ENCODE results near the gene SMYD4.
"Not testable (repeated sequence)": the region's sequence is repeated elsewhere in the genome, so short reads cannot be mapped to it uniquely, and the experiment has no call there.

The SMYD4 gene

GRCh38 chr17:1753767-1754429 is 75.8 kb downstream of the SMYD4 start:
- H3K27me3 ChIP-seq (replicated peaks; ENCODE audit: control insufficient read depth, insufficient read depth, low read length) = no peaks in the 10 kb centered on the region
- no peak overlapping the region for H3K9ac ChIP-seq (ENCODE audit: low read length)
- no peak for DNase-seq (ENCODE audit: low read depth)
- peaks cover 15% of the 10 kb centered on the region for H3K4me1 ChIP-seq (ENCODE audit: control insufficient read depth, insufficient read depth, low read length)
- no peaks in the 10 kb centered on the region for H3K9me3 ChIP-seq (ENCODE audit: control insufficient read depth, low read length)
- H3K4me3 ChIP-seq (ENCODE audit: low read length) = no peak overlapping the region
- no peaks in the 10 kb centered on the region for H3K36me3 ChIP-seq (ENCODE audit: control insufficient read depth, insufficient read depth, low read length, severe bottlenecking)

GRCh38 chr17:1752425-1753262 is 77.1 kb downstream of the SMYD4 start:
- H3K27me3 ChIP-seq (replicated peaks; ENCODE audit: control insufficient read depth, insufficient read depth, low read length) = no peaks in the 10 kb centered on the region
- H3K9me3 ChIP-seq (ENCODE audit: control insufficient read depth, low read length) = peaks cover 4% of the 10 kb centered on the region
- no peak for DNase-seq (ENCODE audit: low read depth)
- peaks cover 15% of the 10 kb centered on the region for H3K4me1 ChIP-seq (ENCODE audit: control insufficient read depth, insufficient read depth, low read length)
- no peaks in the 10 kb centered on the region for H3K36me3 ChIP-seq (ENCODE audit: control insufficient read depth, insufficient read depth, low read length, severe bottlenecking)
- no peak overlapping the region for H3K9ac ChIP-seq (ENCODE audit: low read length)
- no peak overlapping the region for H3K4me3 ChIP-seq (ENCODE audit: low read length)

- peaks cover 4% of the 10 kb centered on the region for H3K9me3 ChIP-seq (ENCODE audit: control insufficient read depth, low read length)
- peaks cover 21% of the 10 kb centered on the region for H3K4me1 ChIP-seq (ENCODE audit: control insufficient read depth, insufficient read depth, low read length)
- H3K36me3 ChIP-seq (ENCODE audit: control insufficient read depth, insufficient read depth, low read length, severe bottlenecking) = no peaks in the 10 kb centered on the region
- no peak for DNase-seq (ENCODE audit: low read depth)
- H3K4me3 ChIP-seq (ENCODE audit: low read length) = no peak overlapping the region
- no peak overlapping the region for H3K9ac ChIP-seq (ENCODE audit: low read length)
- H3K27me3 ChIP-seq (replicated peaks; ENCODE audit: control insufficient read depth, insufficient read depth, low read length) = no peaks in the 10 kb centered on the region
These were observed 79.1 kb downstream of the SMYD4 start for GRCh38 chr17:1750628-1751027.

- H3K27me3 ChIP-seq (replicated peaks; ENCODE audit: control insufficient read depth, insufficient read depth, low read length) = no peaks in the 10 kb centered on the region
- no peak for DNase-seq (ENCODE audit: low read depth)
- H3K9ac ChIP-seq (ENCODE audit: low read length) = peak overlapping the region; percentile 57
- peak overlapping the region; percentile 27 for H3K4me3 ChIP-seq (ENCODE audit: low read length)
- peaks cover 21% of the 10 kb centered on the region for H3K4me1 ChIP-seq (ENCODE audit: control insufficient read depth, insufficient read depth, low read length)
- peaks cover 4% of the 10 kb centered on the region for H3K9me3 ChIP-seq (ENCODE audit: control insufficient read depth, low read length)
- no peaks in the 10 kb centered on the region for H3K36me3 ChIP-seq (ENCODE audit: control insufficient read depth, insufficient read depth, low read length, severe bottlenecking)
These were observed 82.6 kb downstream of the SMYD4 start for GRCh38 chr17:1746975-1747543.

GRCh38 chr17:1745513-1746020 is 84.1 kb downstream of the SMYD4 start:
- H3K4me1 ChIP-seq (ENCODE audit: control insufficient read depth, insufficient read depth, low read length) = peaks cover 21% of the 10 kb centered on the region
- no peaks in the 10 kb centered on the region for H3K36me3 ChIP-seq (ENCODE audit: control insufficient read depth, insufficient read depth, low read length, severe bottlenecking)
- H3K27me3 ChIP-seq (replicated peaks; ENCODE audit: control insufficient read depth, insufficient read depth, low read length) = no peaks in the 10 kb centered on the region
- no peak overlapping the region for H3K4me3 ChIP-seq (ENCODE audit: low read length)
- no peak for DNase-seq (ENCODE audit: low read depth)
- H3K9me3 ChIP-seq (ENCODE audit: control insufficient read depth, low read length) = peaks cover 4% of the 10 kb centered on the region
- no peak overlapping the region for H3K9ac ChIP-seq (ENCODE audit: low read length)

GRCh38 chr17:1744551-1745512 is 84.9 kb downstream of the SMYD4 start:
- Histone ChIP-seq H3K36me3 (ENCODE audit: control insufficient read depth, insufficient read depth, low read length, severe bottlenecking) (no peaks in the 10 kb centered on the region), H3K4me3 (ENCODE audit: low read length) (peak overlapping the region; percentile 59), H3K4me1 (ENCODE audit: control insufficient read depth, insufficient read depth, low read length) (peaks cover 21% of the 10 kb centered on the region), H3K9me3 (ENCODE audit: control insufficient read depth, low read length) (peaks cover 4% of the 10 kb centered on the region), H3K27me3 (replicated peaks; ENCODE audit: control insufficient read depth, insufficient read depth, low read length) (no peaks in the 10 kb centered on the region), H3K9ac (ENCODE audit: low read length) (peak overlapping the region; percentile 79)
- no peak for DNase-seq (ENCODE audit: low read depth)

GRCh38 chr17:1743088-1743439 is 86.6 kb downstream of the SMYD4 start:
- Histone ChIP-seq H3K36me3 (ENCODE audit: control insufficient read depth, insufficient read depth, low read length, severe bottlenecking) (no peaks in the 10 kb centered on the region), H3K27me3 (replicated peaks; ENCODE audit: control insufficient read depth, insufficient read depth, low read length) (no peaks in the 10 kb centered on the region), H3K4me1 (ENCODE audit: control insufficient read depth, insufficient read depth, low read length) (peaks cover 21% of the 10 kb centered on the region), H3K9ac (ENCODE audit: low read length) (no peak overlapping the region), H3K4me3 (ENCODE audit: low read length) (no peak overlapping the region), H3K9me3 (ENCODE audit: control insufficient read depth, low read length) (peaks cover under 1% of the 10 kb centered on the region)
- DNase-seq (ENCODE audit: low read depth) = no peak

GRCh38 chr17:1742371-1743087 is 87.2 kb downstream of the SMYD4 start, which contains the start of gene SERPINF2:
Gene SERPINF2, plus strand, starts transcription at chr17:1742871. Its CDS starts 2,125 bp downstream, at chr17:1744996.
- peaks cover 5% of the 10 kb centered on the region for H3K36me3 ChIP-seq (ENCODE audit: control insufficient read depth, insufficient read depth, low read length, severe bottlenecking)
- no peaks in the 10 kb centered on the region for H3K27me3 ChIP-seq (replicated peaks; ENCODE audit: control insufficient read depth, insufficient read depth, low read length)
- DNase-seq (ENCODE audit: low read depth) = no peak
- H3K9ac ChIP-seq (ENCODE audit: low read length) = no peak within 1 kb of the TSS
- H3K4me1 ChIP-seq (ENCODE audit: control insufficient read depth, insufficient read depth, low read length) = peaks cover 21% of the 10 kb centered on the region
- H3K4me3 ChIP-seq (ENCODE audit: low read length) = no peak within 1 kb of the TSS
- H3K9me3 ChIP-seq (ENCODE audit: control insufficient read depth, low read length) = no peaks in the 10 kb centered on the region

GRCh38 chr17:1741899-1742298 is 87.8 kb downstream of the SMYD4 start:
- not testable (repeated sequence) for H3K9me3 ChIP-seq (ENCODE audit: control insufficient read depth, low read length); H3K4me3 ChIP-seq (ENCODE audit: low read length); H3K9ac ChIP-seq (ENCODE audit: low read length); DNase-seq (ENCODE audit: low read depth); H3K27me3 ChIP-seq (replicated peaks; ENCODE audit: control insufficient read depth, insufficient read depth, low read length)
- Histone ChIP-seq H3K4me1 (ENCODE audit: control insufficient read depth, insufficient read depth, low read length) (peaks cover 20% of the 10 kb centered on the region), H3K36me3 (ENCODE audit: control insufficient read depth, insufficient read depth, low read length, severe bottlenecking) (peaks cover 12% of the 10 kb centered on the region)

GRCh38 chr17:1737531-1738291 is 92.0 kb downstream of the SMYD4 start:
- Histone ChIP-seq H3K9me3 (ENCODE audit: control insufficient read depth, low read length) (no peaks in the 10 kb centered on the region), H3K27me3 (replicated peaks; ENCODE audit: control insufficient read depth, insufficient read depth, low read length) (no peaks in the 10 kb centered on the region), H3K36me3 (ENCODE audit: control insufficient read depth, insufficient read depth, low read length, severe bottlenecking) (peaks cover 32% of the 10 kb centered on the region), H3K4me1 (ENCODE audit: control insufficient read depth, insufficient read depth, low read length) (peaks cover 19% of the 10 kb centered on the region), H3K4me3 (ENCODE audit: low read length) (no peak overlapping the region), H3K9ac (ENCODE audit: low read length) (peak overlapping the region; percentile 47)
- no peak for DNase-seq (ENCODE audit: low read depth)

Data from adipocyte (in vitro differentiated cells).